ENCODE measurements around the gene TXNL1. TPM values are rescaled to one million over a fixed set of nuclear protein-coding genes. Genes with fewer than 3 reads are reported as not detected.
"Not testable (repeated sequence)": the region's sequence is repeated elsewhere in the genome, so short reads cannot be mapped to it uniquely, and the experiment has no call there.

TXNL1 gene
- total and polyA plus RNA-seq, 2 experiments from 2014 or later: 50.0 to 109 TPM

GRCh38 chr18:56661360-56662062 lies 23.1 kb upstream of the TXNL1 start:
- in situ Hi-C loops (cut with MboI): no loop called here
- Histone ChIP-seq H3K27ac (no peak overlapping the region), H3K36me3 (ENCODE audit: low read depth) (no peaks in the 10 kb centered on the region), H3K4me2 (ENCODE audit: unreplicated experiment) (no peak overlapping the region), H4K20me1 (ENCODE audit: insufficient read depth) (no peaks in the 10 kb centered on the region), H3F3A (ENCODE audit: insufficient read depth) (no peaks in the 10 kb centered on the region), H3K4me3 (no peak overlapping the region), H3K9me2 (ENCODE audit: insufficient read depth) (no peaks in the 10 kb centered on the region), H3K79me2 (ENCODE audit: insufficient read depth) (peaks cover 84% of the 10 kb centered on the region), H3K4me1 (ENCODE audit: insufficient read depth) (no peaks in the 10 kb centered on the region; the same call in 1 of the 2 replicates), H3K9ac (no peak overlapping the region), H3K9me3 (ENCODE audit: low read depth) (no peaks in the 10 kb centered on the region), H2AFZ (no peak overlapping the region), H3K27me3 (replicated peaks; ENCODE audit: insufficient read depth) (no peaks in the 10 kb centered on the region)
- no peak for TF ChIP-seq EZH2 (IDR thresholded peaks at IDR 0.05; ENCODE audit: insufficient read depth, poor library complexity, severe bottlenecking)
- TF ChIP-seq EZH2phosphoT487 (IDR thresholded peaks at IDR 0.05; ENCODE audit: insufficient read depth, low read depth): no peak
- WGBS, 2 experiments (ENCODE audit: low coverage in 1 of 2, low lambda C conversion rate in 2 of 2, missing lambda C conversion rate in 2 of 2): 26 to 29% methylated on average over 2 of the region's 2 CpGs
- DNase-seq: peak; percentile 3

DNA sequence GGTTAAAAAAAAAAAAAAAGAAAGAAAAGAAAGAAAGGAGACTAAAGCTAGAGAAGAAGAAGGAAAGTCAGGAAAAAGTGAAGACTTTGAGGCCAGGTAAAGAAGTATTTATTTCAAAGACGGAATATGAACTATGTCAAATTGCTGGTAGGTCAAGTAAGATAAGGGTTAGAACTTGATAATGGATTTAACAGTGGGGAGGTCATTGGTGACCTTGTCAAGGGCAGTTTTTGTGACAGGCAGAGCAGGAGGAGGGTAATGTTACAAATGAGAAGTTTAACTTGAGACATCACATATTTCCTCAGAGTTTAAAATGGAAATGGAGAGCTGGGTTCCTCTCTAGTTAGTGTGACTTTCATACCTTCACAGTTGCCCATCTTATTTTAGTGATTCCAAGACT lies 22.3 kb upstream of the TXNL1 start:
- Histone ChIP-seq H3K4me2 (ENCODE audit: unreplicated experiment) (no peak overlapping the region), H3K9me2 (ENCODE audit: insufficient read depth) (no peaks in the 10 kb centered on the region), H3K27ac (no peak overlapping the region), H3K4me1 (ENCODE audit: insufficient read depth) (no peaks in the 10 kb centered on the region; the same call in 1 of the 2 replicates), H3K4me3 (no peak overlapping the region), H3K9ac (no peak overlapping the region), H3K79me2 (ENCODE audit: insufficient read depth) (peaks cover 86% of the 10 kb centered on the region), H3K27me3 (replicated peaks; ENCODE audit: insufficient read depth) (no peaks in the 10 kb centered on the region), H4K20me1 (ENCODE audit: insufficient read depth) (no peaks in the 10 kb centered on the region), H3K9me3 (ENCODE audit: low read depth) (no peaks in the 10 kb centered on the region), H3F3A (ENCODE audit: insufficient read depth) (no peaks in the 10 kb centered on the region), H2AFZ (no peak overlapping the region), H3K36me3 (ENCODE audit: low read depth) (no peaks in the 10 kb centered on the region)
- in situ Hi-C loops (cut with MboI): no loop called here
- no peak for TF ChIP-seq EZH2 (IDR thresholded peaks at IDR 0.05; ENCODE audit: insufficient read depth, poor library complexity, severe bottlenecking)
- TF ChIP-seq EZH2phosphoT487 (IDR thresholded peaks at IDR 0.05; ENCODE audit: insufficient read depth, low read depth): no peak
- 95 to 96% methylated on average over 1 of the region's 1 CpG for WGBS, 2 experiments (ENCODE audit: low coverage in 1 of 2, low lambda C conversion rate in 2 of 2, missing lambda C conversion rate in 2 of 2)
- no peak for DNase-seq

DNA sequence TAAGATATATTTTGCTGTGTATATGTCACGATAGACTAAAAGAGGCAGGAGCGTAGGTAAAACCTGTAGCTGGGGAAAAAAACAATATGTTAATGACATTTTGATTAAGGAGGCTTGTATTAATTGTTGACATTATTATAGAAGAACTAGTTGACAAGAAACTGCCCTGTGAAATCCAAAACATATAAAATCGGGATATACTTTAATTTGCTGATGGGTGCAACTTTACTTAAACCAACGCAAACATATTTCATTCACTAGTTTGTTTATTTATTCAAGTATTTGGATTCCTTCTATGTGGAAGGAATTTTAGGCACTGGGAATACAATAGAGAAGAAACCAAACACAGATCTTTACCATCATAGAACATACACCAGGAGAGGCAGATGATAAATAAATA lies 20.7 kb upstream of the TXNL1 start:
- no peak for DNase-seq
- Histone ChIP-seq H3K9ac (no peak overlapping the region), H3K9me2 (ENCODE audit: insufficient read depth) (no peaks in the 10 kb centered on the region), H4K20me1 (ENCODE audit: insufficient read depth) (no peaks in the 10 kb centered on the region), H3K79me2 (ENCODE audit: insufficient read depth) (peaks cover 90% of the 10 kb centered on the region), H2AFZ (no peak overlapping the region), H3K4me3 (no peak overlapping the region), H3K4me1 (ENCODE audit: insufficient read depth) (no peaks in the 10 kb centered on the region; the same call in 1 of the 2 replicates), H3F3A (ENCODE audit: insufficient read depth) (no peaks in the 10 kb centered on the region), H3K27ac (no peak overlapping the region), H3K36me3 (ENCODE audit: low read depth) (no peaks in the 10 kb centered on the region), H3K4me2 (ENCODE audit: unreplicated experiment) (no peak overlapping the region), H3K27me3 (replicated peaks; ENCODE audit: insufficient read depth) (no peaks in the 10 kb centered on the region), H3K9me3 (ENCODE audit: low read depth) (no peaks in the 10 kb centered on the region)
- in situ Hi-C loops (cut with MboI): no loop called here
- WGBS, 2 experiments (ENCODE audit: low coverage in 1 of 2, low lambda C conversion rate in 2 of 2, missing lambda C conversion rate in 2 of 2): 98% methylated on average over 4 of the region's 4 CpGs
- no peak for TF ChIP-seq EZH2 (IDR thresholded peaks at IDR 0.05; ENCODE audit: insufficient read depth, poor library complexity, severe bottlenecking)
- TF ChIP-seq EZH2phosphoT487 (IDR thresholded peaks at IDR 0.05; ENCODE audit: insufficient read depth, low read depth): no peak

- Histone ChIP-seq H3K27me3 (replicated peaks; ENCODE audit: insufficient read depth) (no peaks in the 10 kb centered on the region), H2AFZ (no peak overlapping the region), H3K9ac (no peak overlapping the region), H3K4me1 (ENCODE audit: insufficient read depth) (no peaks in the 10 kb centered on the region; the same call in 1 of the 2 replicates), H3K4me3 (no peak overlapping the region), H3K9me2 (ENCODE audit: insufficient read depth) (no peaks in the 10 kb centered on the region), H3K9me3 (ENCODE audit: low read depth) (no peaks in the 10 kb centered on the region), H3K27ac (no peak overlapping the region), H3K79me2 (ENCODE audit: insufficient read depth) (peaks cover 90% of the 10 kb centered on the region), H3F3A (ENCODE audit: insufficient read depth) (no peaks in the 10 kb centered on the region), H4K20me1 (ENCODE audit: insufficient read depth) (no peaks in the 10 kb centered on the region), H3K4me2 (ENCODE audit: unreplicated experiment) (no peak overlapping the region), H3K36me3 (ENCODE audit: low read depth) (no peaks in the 10 kb centered on the region)
- no peak for TF ChIP-seq EZH2phosphoT487 (IDR thresholded peaks at IDR 0.05; ENCODE audit: insufficient read depth, low read depth)
- no peak for TF ChIP-seq EZH2 (IDR thresholded peaks at IDR 0.05; ENCODE audit: insufficient read depth, poor library complexity, severe bottlenecking)
- 97 to 100% methylated on average over 2 of the region's 2 CpGs for WGBS, 2 experiments (ENCODE audit: low coverage in 1 of 2, low lambda C conversion rate in 2 of 2, missing lambda C conversion rate in 2 of 2)
- no peak for DNase-seq
- in situ Hi-C loops (cut with MboI): no loop called here
Observed at GRCh38 chr18:56658261-56658660, 19.9 kb upstream of the TXNL1 start.

- H3K4me3 ChIP-seq; H3K27ac ChIP-seq; H2AFZ ChIP-seq; H4K20me1 ChIP-seq (ENCODE audit: insufficient read depth); H3K9ac ChIP-seq; H3K4me2 ChIP-seq (ENCODE audit: unreplicated experiment); H3K27me3 ChIP-seq (replicated peaks; ENCODE audit: insufficient read depth); H3K4me1 ChIP-seq (ENCODE audit: insufficient read depth); H3K9me3 ChIP-seq (ENCODE audit: low read depth); in situ Hi-C loops (cut with MboI); H3K9me2 ChIP-seq (ENCODE audit: insufficient read depth); DNase-seq; H3K36me3 ChIP-seq (ENCODE audit: low read depth): not testable (repeated sequence)
- peaks cover 77% of the 10 kb centered on the region for H3K79me2 ChIP-seq (ENCODE audit: insufficient read depth)
- WGBS, 2 experiments (ENCODE audit: low coverage in 1 of 2, low lambda C conversion rate in 2 of 2, missing lambda C conversion rate in 2 of 2): 83 to 88% methylated on average over 7 of the region's 7 CpGs
- peaks cover 15% of the 10 kb centered on the region; the same call in 1 of the 2 replicates for H3F3A ChIP-seq (ENCODE audit: insufficient read depth)
Observed at GRCh38 chr18:56654280-56654679, 15.9 kb upstream of the TXNL1 start.
